Dermis microvascular lymphatic vessel endothelial cell (primary cell): Measurements from ENCODE around the gene SAMD9L. TPM values are rescaled to one million over a fixed set of nuclear protein-coding genes. Genes with fewer than 3 reads are reported as not detected.

Source experiments
- DNase-seq, 2 donors: peaks; one replicate each; pipeline versions ENCODE4 v3.0.0 to v3.0.0-alpha.2; 2010; ENCODE audit warnings: low read depth in 2 of 2
- total RNA-seq: library from RNA; depleted of rRNA; stranded (reverse); fragments of >200 nt; gene quantifications from 2 replicates; pipeline ENCODE4 v1.2.1, GENCODE V29; 2014

SAMD9L gene
- total RNA-seq, result 8.0 and 9.1 TPM in 2 replicates

DNA sequence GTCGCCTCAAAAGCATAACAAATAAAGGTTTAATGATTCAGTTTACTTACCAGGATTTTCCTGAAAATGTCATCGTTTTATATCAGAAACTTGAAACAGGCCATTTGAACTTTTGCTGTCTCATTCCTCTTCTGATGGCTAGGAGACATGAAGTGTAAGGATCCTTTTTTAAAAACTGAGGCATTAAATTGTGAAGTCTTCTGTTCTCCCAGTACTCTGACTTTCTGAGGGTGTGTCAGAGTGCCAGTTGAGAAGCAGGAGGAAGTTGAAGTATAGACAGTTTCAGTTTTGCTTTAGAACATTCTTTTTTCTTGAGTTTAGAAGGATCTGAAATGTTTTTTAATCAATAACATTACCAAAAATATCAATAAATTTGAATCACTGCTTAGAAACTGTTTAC, at the start of gene SAMD9L:
SAMD9L (minus strand) TSS at position 242 of the 400 bp plus-strand sequence. CDS start 12,414 bp downstream, outside the sequence.
- peak in 1 of 2 donors; percentile 16 for DNase-seq

DNA sequence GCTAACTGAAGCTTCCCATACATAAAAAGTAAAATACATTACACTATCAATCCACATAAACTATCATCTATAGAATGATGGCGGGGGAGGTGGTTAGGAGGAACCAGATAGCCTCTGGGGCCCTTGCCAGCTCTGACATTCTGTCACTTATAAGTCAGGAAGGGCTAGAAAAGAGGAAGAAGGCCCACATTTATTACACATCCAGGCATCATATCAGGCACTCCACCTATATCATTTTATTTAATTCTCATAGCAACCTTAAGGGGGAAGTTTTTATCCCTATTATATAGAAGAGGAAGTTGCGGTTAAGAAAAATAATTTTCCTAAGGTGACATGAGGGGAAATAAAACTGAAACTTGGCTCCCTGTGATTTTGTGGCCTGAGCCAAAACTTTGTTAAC, 48.2 kb upstream of the SAMD9L start:
- no peak for DNase-seq

DNA sequence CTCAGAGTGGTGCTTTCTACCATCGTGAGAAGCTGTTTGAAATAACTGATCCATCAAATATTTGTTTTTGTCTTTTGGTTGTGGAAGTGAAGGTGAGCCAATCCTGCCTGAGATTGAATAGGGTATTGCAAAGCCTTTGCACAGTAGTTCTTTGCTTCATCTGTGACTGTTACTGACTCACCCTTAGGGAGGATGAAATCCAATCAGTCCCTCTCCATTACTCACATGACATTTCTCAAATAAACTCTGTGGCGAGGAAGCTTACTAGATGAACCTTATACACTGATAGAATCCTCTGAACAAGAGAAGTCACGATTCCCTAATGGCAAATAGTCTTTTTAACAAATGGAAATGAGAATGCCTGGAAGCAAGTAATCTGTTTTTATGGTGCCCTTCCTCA, 46.2 kb upstream of the SAMD9L start:
- no peak for DNase-seq

DNA sequence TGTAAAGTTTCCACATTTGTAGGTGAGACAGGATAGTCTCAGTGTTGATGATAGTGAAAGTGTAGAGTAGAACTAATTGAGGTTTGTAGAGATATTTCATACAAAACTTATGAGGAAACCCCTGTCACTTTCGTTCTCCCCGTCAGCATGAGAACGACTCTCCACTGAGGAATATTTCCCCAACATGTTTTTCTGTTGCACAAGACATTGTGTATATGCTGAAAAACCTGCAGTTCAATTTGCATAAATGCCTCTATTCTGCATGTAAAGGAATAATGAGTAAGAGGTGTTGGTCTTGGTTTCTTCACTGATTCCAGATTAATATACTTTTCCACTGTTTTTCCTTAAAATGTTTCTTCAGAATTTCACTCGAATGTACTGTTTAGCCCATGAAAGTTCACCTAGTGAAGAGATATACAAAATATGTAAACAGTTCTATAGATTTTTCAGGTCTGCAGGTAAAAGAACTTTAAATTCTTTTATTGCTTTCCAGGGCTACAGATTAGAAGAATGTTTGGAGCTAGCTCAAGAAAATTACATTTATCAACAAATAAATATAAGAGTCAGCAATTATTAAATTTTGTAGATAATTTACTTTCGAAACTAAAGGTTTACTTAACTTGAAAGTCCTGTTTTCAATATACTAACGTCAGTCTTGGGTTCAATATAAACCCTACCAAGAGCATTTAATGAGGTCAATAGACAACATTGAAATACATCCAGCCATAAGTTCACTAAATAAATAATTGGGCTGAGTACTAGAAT, 40.9 kb upstream of the SAMD9L start:
- DNase-seq, result no peak

- peak in 1 of 2 donors; percentile 12 for DNase-seq
Observed at GRCh38 chr7:93185303-93186027, 37.3 kb upstream of the SAMD9L start.

GRCh38 chr7:93179173-93179572, 31.0 kb upstream of the SAMD9L start:
- DNase-seq, result no peak

- DNase-seq, result peak in 1 of 2 donors; percentile 6
Observed at GRCh38 chr7:93178213-93178612, 30.0 kb upstream of the SAMD9L start.

DNA sequence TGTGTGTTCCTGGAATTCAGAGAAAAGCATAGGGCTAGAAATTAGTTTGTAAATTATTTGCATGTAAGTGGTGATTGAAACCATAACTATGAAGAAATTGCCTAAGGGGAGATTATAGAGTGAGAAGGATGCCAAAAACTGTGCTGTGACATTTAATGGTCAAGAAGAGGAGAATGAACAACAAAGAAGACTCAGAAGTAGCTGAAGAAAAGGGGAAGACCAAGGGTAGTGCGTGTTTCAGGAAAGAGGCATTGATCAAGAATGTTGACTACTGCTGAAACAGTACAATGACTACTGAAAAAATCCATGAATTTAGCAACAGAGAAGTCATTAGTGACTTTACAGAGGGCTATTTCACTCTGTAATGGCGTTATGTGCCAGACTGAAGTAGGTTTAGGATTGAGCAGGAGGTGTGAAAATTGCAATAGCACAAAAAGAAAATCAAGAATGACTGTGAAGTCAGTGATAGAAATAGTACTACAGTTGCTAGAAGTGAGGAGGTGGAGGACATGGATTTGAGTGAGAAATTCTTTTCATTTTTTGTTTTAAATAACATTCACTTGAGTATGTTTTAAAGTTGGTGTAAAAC, 28.9 kb upstream of the SAMD9L start:
- DNase-seq, result no peak

- DNase-seq, result no peak
Observed at GRCh38 chr7:93175219-93175618, 27.0 kb upstream of the SAMD9L start.

DNA sequence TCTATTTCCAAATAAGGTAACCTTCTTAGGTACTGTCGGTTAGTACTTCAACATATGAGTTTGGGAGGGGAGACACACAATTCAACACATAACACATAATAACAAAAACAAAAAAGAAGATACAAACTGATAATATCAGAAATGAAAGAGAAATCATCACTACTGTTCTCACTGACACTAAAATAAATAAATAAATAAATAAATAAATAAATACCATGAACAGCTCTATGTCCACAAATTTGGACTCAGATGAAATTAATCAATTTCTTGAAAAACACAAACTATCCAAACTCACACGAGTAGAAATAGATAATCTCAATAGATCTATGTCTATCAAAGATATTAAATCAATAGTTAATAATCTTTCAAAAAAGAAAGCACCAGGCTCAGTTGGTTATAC, 24.5 kb upstream of the SAMD9L start:
- DNase-seq, result no peak

DNA sequence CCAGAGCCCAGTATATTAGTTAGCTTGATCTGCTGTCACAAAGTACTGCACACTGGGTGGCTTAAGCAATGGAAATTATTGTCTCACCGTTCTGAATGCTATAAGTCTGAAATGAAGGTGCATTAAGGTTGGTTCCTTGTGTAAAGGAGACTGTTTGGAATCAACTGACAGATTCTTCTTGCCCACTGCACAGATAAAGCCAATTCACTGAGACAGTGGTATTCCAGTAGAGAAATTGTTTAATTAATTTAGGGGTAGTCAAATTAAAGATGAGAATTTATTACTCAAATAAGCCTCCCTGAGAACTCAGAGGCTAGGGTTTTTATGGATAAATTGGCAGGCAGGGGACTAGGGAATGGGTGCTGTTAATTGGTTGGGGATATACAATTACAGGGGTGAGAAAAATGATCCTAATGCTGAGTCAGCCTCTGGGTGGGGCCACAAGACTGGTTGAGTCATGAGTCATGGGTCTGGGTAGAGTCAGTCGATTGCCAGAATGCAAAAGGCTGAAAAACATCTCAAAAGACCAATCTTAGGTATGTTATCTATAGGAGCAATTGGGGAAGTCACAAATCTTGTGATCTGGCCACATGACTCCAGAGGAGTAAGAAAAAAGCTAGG, 23.5 kb upstream of the SAMD9L start:
- no peak for DNase-seq

DNA sequence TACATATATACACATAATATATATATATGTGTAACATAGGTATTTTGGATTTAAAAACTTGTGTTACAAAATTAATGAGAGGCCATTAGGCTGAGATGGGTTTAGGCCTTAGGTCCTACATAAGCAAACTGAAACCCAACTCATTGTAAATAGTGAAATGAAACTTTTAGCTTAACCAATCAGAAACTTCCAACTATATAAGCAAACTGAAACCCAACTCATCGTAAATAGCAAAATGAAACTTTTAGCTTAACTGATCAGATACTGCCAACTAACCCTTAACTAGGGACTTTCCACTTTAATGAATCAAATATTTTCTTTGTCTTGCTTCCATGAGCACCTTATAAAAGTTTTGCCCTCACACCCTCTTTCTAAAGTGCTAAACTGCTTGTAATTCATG, 17.3 kb upstream of the SAMD9L start:
- DNase-seq, result no peak

GRCh38 chr7:93164766-93165165, 16.6 kb upstream of the SAMD9L start:
- DNase-seq, result no peak

- DNase-seq, result no peak
Observed at GRCh38 chr7:93161181-93161762, 13.1 kb upstream of the SAMD9L start.

DNA sequence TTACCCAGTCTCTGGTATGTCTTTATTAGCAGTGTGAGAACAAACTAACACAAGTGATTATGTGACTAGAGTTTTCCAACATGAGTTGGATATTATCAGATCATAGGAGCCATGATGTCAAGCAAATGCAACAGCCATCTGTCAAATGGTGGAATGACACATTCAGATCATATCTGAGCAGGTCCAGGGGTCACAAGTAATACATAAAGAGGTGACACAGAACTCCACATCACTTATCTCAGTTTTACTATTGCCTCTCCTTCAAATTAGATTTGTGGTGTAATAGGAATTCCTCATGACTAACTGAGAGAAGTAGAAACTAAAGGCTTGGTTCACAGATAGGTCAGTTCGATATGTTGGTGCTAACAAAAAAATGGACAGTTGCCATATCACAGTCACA, 12.2 kb upstream of the SAMD9L start:
- DNase-seq, result no peak

DNA sequence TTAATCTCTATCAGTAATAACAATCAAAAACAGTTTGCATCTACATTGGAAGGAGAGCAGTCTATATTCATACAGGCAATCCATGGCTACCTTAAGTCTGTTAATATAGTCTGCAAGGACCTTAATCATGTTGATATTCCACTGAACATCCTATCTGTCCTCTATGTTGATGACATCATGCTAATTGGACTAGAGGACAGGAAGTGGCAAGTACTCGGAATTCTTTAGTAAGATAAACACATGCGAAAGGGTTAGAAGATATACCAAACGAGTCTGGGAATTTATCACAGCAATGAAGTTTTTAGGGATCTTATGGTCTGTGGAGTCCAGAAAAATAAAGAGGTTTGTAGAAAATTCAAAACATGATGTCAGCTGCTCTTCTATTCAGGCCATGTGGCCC, 11.3 kb upstream of the SAMD9L start:
- DNase-seq, result peak in 1 of 2 donors; percentile 5

DNA sequence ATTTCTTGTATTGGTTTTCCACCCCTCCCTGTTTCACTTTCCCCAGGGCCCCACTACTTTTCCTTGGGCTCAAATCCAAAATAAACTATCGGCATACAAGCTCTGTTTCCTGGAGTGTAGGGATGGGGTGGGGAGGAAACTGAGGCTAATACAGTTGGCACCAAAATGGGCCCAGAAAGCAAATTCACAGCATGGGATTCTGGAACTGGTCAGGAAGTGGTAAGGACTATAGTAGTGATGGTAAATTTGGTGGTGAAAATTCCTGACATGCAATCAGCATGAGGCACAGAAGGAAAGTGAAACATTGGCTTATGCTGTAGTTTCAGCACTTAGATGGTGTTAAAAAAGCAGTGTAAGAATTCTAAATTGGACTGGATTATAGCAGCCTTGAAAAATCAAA, 8.7 kb upstream of the SAMD9L start:
- DNase-seq, result no peak

DNA sequence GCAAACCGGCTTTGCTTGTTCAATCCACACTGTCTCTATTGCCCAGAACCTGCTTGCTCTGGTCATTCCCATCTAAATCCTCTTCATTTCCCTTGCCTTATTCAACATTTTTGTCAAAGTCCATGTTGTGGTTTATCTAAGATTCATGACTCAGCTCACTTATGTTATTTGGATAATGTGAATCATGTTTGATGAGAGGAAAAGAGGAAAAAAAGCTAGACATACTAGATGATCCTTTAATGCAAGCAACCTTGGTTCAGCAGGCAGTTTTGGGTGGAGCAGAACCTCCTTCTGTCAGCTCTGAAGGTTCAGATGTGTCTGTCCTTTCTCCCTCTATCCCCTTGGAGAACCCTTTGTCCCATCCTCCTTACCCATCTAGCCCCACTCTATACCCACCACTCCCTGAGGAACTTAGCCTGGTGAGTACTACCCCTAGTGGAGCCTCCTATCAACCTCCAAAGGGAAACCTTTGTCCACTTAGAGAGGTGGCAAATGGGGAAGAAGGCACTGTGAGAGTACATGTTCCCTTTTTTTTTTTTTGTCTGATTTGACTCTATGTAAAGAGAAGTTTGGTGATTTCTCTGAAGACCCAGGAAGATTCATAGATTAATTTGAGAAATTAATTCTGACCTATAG, 2.1 kb upstream of the SAMD9L start:
- DNase-seq, result no peak

DNA sequence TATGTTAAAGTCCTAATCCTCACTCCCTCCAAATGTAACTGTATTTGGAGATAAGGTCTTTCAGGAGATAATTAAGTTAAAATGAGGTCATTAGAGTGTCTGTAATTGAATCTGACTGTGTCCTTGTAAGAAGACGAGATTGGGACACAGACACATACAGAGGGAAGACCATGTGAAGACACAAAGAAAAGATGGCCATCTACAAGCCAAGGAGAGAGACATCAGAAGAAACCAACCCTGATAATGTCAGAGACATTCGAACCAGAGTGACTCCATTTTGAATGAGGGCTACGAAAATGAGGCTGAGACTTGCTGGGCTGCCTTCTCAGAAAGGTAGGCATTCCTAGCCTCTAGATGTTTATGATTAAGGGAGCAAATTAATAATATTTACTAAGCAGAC, 542 bp upstream of the SAMD9L start:
- no peak for DNase-seq

DNA sequence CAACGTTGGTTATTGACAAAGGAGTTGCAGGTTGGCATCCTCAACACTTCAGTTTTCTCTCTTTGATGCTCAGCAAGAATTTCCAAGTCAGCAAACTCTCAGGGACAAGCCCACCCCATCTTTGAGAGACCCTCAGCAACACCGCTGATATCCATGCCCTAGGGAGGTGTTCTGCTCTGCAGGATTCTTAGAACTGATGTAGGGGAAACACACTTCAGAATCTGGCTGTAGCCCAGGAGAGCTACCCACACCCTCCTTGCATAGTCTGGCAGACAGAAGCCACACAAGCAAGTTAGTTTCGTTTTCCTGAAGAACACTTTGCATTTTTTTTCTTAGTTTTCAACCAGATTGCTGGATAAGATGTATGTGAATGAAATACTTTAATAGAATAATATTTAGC, 822 bp downstream of the SAMD9L start:
- peak in 1 of 2 donors; percentile 44 for DNase-seq

- DNase-seq, result no peak
Observed at GRCh38 chr7:93146472-93147141, 1.6 kb downstream of the SAMD9L start.
